Measurements from ENCODE around the gene FBXO3.
"Not testable (repeated sequence)": the region's sequence is repeated elsewhere in the genome, so short reads cannot be mapped to it uniquely, and the experiment has no call there.

Gene FBXO3, protein sequence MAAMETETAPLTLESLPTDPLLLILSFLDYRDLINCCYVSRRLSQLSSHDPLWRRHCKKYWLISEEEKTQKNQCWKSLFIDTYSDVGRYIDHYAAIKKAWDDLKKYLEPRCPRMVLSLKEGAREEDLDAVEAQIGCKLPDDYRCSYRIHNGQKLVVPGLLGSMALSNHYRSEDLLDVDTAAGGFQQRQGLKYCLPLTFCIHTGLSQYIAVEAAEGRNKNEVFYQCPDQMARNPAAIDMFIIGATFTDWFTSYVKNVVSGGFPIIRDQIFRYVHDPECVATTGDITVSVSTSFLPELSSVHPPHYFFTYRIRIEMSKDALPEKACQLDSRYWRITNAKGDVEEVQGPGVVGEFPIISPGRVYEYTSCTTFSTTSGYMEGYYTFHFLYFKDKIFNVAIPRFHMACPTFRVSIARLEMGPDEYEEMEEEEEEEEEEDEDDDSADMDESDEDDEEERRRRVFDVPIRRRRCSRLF

DNA sequence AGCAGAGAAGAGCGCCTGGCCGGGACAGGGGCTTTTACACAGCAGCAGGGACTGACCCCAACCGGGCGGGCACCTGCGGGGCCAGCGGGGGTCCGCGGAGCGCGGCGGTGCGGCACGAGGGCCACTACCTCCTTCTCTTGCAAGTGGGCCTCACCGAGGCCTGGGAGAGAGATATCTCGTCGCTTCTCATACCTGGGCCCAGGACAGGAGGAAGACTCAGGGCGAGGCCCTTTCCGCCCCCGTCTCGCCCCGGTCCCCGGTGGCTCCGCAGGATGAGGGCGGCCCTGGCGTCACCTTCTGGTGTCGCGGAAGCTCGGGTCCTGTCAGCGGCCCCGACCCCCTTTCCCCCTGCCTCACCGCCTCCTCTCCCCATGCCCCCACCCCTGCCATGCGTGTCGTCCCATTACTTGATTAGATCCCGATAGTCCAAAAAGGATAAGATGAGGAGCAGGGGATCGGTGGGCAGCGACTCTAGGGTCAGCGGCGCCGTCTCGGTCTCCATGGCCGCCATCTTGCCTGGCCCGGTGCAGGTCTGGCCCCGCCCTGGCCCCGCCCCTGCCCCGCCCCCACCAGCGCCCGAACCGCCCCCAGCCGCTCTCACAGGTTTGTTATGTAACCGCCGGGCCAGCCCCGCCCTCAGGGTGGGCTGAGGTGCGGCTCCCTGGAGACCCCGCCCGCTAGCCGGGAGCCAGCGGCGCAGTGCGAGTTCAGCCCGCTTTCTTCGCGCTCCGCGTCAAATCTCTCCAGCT is at the start of gene FBXO3:
Gene FBXO3 (minus strand): TSS at position 534 of the 749 bp plus-strand sequence. CDS start 23 bp downstream, at position 511.
- peak; percentile 2 for DNase-seq (ENCODE audit: low read depth)

DNA sequence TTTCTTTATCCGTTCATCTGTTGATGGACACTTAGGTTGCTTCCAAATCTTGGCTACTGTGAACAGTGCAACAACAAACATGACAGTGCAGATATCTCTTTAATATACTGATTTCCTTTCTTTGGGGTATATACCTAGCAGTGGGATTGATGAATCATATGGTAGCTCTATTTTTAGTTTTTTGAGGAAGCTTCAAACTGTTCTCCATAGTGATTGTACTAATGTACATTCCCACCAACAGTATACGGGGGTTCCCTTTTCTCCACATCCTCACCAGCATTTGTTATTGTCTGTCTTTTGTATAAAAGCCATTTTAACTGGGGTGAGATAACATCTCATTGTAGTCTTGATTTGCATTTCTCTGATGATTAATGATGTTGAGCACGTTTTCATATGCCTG is 48.7 kb upstream of the FBXO3 start:
- not testable (repeated sequence) for DNase-seq (ENCODE audit: low read depth)

DNA sequence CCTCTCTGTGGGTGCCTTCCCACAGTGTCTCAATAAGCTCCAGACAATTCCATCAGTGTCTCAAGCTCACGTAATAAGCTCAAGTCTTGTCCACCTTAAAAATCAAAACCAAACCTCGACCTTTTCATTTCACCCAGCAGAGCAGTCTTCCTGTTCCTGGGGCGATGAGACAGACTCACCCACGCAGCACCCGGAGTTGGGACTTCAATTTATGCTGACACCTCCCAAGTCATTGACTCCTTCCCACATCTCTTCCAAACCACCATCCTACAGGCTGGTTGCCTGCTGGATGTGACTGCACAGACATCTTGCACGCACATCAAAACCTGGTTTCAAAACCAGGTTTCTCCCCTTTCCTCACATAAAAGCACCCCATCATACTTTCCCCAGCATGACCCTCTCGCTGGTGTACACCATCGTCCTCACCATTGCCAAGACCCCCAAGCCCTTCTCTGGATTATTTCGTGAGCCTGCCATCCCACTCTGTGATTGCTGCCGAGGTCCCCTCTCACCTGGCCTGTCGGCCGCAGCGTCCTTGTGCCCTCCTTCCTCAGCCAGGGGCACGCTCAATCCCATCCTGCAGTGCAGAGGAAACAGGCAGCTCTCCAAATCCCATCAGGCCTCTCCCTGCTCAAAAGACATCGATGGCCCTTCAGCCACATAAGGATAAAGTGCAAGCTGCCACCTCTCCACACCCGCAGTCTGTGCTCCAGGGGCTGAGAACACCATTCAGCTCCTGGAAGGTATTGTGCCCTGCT is 45.1 kb upstream of the FBXO3 start:
- DNase-seq (ENCODE audit: low read depth) = no peak

DNA sequence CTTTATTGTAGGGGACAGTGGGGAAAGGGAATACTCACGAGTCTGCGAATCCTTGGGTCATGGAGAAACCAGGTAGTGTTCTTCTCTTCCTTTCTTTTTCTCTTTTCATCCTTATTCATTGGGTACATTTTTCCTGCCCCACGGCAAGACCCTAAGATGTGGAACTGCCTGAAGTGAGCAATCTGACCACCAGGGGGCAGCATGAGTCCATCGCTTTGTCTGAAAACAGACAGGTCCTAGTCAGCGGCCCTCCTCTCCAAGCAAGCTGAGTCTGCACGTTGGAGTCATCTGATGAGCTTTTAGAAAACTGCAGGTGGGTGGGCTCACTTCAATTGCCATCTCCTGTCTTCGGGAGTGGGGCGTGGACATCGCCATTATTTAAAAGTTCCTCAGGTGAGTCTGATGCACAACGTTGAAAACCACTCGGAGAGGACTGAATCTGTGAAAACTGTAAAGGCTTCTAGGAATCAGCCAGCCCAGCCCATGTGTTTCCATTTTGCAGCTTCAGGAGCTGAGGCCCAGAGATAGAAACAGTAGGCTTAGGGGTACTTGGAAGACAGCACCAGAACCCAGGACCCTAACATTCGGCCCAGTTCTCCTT is 34.0 kb upstream of the FBXO3 start:
- DNase-seq (ENCODE audit: low read depth) = peak; percentile 39

DNA sequence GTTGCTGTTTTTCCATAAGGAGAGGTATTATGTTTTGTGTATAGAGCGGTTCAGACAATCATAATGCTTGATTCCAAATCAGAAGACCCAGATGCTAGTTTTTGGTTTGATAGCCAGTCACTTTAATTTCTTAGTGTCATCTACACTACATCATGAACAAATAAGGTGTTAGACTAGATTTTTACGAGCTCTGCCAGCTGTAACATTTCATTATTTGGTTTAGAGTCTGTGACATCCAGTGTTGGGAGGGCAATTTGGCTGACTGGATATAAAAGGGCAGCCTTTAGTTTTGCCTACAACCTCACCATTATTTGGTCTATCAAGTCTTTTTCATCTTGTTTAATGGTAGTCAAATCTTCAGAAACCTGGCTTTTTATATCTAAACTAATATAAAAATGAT is 30.2 kb upstream of the FBXO3 start:
- no peak for DNase-seq (ENCODE audit: low read depth)

DNA sequence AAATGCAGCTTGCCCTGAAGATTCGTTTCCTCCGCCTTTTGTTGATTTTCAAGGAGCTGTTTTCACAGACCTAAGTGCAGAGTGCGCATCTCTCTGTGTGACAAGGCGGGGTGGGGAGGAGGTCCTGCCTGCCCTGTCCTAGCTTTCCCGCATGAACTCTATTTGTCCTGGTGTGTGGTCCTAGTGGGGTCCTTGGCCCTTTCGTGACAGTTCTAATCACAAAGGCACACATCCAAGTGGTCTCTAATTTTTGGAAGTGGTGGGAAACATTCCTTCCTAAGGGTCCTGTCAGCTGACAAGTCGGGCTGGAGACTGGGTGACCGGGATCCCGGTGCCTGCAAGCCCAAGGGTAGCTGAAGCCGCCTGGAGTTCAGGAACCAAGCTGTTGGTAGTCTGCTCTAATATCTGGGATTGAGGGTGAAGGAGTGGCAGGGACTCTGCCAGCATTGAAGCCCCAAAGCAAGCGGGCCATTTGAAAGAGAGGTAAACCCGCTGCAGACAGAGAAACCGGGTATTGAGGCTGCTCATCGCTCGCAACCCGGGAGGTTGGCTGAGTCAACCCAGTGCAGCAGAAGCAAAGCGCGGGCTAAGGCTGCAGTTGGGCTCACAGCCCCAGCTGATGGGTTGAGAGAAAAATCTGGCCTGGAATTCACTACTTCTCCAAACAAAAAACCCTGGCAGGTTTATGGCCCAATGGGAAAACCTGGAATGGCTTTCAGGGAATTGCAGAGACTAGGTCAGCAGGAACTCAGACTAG is 28.1 kb upstream of the FBXO3 start:
- DNase-seq (ENCODE audit: low read depth) = peak; percentile 31

DNA sequence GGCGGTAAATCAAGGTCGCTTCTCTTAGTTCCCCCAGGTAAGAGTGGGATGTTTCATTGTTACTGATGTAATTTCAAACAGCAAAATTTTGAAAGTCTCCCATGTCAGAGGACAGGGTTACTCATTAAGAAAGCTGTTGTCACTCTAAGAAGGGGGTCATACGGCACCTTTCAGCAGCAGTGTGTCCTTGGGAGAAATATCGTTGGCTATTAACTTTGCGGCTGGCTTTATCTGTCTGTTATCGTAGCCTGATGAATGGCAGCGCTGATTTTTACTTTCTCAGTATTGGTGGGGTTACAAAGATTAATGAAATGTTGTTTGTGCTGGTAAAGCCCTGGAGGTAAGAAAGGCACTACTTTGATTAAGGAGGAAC is 27.5 kb upstream of the FBXO3 start:
- no peak for DNase-seq (ENCODE audit: low read depth)

DNA sequence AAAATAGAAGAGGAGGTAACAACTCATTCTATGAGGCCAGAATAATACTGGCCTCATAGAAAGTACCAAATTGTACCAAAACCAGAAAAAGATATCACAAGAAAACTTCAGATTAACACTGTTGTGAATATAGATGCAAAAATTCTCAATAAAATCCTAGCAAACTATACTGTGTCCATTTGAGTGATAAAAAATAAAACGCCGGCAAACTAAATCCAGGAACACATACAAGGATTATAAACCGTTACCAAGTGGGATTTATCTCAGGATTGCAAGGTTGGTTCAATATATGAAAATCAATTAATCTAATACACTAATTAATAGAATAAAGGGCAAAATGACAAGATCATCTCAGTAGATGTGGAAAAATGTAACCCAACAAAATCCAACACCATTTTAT is 23.6 kb upstream of the FBXO3 start:
- no peak for DNase-seq (ENCODE audit: low read depth)

DNA sequence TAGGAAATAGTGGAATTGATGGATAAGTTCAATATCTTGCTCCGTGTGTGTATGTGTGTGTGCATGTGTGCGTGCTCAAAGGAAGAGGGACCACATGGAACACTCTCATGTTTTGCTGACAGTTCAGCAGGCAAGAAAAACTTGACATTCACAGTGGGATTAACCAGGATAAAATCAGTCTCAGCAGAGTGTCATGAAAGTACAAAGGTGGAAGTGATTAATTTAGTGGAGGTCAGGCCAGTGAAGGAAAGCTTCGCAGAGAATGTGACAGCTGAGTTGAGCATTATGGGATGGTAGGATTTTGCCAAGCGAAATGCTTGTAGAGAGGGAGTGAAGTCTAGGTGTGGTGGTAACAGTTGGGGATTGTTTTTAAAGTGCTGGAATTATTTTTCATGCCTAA is 15.7 kb upstream of the FBXO3 start:
- DNase-seq (ENCODE audit: low read depth) = no peak

DNA sequence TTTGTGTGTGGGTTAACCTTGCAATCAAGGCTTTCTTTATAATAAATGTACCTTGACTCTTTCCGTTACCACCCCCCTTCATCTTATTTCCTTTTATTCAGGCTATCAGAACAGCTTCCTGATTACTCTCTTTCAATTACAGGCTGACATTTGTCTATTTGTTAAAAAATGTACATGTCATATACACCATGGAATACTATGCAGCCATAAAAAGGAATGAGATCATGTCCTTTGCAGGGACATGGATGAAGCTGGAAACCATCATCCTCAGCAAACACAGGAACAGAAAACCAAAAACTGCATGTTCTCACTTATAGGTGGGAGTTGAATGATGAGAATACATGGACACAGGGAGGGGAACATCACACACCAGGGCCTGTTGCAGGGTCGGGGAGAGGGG is 13.8 kb upstream of the FBXO3 start:
- not testable (repeated sequence) for DNase-seq (ENCODE audit: low read depth)

DNA sequence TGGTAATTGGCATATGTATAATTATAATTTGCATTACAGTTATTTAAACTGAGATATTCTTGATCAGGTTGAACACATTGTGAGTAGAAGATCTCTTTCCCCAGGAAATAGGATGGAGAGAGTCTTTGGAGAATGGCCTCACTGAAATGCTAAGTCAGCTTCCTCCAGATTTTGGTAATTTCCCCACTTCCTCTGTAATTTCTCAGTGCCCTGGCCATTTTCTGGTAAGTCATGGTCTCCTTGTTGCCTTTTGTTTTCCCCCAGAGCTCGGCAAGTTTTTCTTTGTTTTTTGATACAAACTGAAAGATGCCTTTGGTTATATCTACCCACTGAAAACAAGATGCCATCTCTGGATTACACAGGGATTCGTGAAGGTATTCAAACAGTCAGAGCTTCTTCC is 12.8 kb upstream of the FBXO3 start:
- DNase-seq (ENCODE audit: low read depth) = no peak

DNA sequence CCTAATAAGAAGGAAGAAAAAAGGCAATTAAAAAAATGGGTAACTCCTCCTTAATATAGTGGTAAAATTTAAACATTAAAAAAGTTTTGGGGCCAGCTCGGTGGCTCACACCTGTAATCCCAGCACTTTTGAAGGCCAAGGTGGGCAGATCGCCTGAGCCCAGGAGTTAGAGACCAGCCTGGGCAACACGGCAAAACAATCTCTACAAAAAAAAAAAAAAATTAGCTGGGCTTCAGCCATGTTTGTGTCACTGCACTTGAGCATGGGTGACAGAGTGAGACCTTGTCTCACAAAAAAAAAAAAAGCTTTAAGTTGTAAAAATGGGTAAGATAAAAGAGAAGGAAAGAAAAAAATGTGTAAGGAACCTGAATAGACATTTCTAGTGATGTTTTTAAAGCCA is 11.3 kb upstream of the FBXO3 start:
- no peak for DNase-seq (ENCODE audit: low read depth)

DNA sequence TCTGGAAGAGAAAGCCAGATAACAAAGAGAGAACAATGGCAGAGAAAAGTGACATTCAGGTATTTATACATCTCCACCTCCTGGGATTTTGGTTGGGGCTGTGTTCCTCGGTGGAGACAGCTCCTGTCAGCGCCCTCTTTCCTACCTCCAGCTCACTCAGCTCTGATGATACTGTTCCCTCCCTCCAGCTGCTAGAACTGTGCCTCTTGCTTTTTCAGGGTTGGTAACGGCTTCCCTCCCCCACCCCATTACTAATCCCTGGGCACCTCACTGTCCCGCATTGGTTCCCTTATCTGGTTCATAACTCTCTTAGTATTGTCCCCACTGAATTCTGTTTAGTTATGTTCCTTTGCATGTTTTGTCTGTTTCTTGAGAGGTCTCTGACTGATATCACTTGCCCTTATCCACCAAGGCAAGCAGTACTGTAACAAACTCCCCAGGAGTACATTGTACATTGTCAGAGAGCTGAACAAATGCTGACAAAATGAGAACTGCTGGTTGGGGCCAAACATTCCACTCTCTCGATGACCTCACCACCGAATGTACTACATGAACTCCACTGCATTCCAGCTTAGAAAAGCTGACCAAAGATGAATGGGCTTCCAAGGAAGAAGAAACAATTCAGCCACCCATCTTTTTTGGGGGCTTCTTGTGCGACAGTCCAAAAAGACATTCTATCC is 5.7 kb upstream of the FBXO3 start:
- peak; percentile 29 for DNase-seq (ENCODE audit: low read depth)

DNA sequence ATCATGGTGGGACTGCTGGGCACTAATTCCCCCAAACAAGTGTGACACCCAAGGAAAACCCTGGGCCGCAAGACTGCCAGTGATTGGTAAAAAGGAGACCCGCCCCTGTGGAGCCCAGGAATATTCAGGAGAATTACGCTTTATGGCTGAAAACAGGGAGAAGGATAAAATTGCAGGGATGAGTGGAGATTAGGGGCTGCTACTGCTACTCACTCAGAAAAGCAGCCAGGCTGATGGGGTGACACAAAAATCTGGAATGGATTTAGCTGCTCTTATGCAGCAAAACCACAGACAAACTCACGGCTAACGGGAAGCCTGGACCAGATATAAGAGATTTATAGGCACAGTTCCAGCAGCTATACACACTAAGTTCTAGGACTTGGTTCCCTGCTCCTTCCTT is 4.4 kb upstream of the FBXO3 start:
- DNase-seq (ENCODE audit: low read depth) = no peak

DNA sequence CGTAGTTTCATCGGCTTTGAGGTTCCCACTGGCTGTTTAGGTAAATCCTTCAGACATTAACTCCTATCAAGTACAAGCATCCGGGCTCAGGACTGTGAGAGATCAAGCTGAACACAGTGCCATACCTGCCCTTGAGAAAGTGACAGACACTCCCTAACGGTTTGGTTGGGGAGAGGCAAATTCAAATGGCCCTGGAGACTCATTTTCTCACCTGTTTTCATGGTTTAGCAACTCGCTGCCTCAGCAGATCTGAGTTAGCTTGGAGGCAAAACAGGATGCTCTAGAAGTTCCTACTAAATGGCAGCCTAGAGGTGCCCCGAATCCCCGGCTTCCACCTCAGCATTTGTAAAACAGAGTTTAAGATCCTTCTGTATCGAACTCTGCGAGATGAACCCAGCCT is 3.6 kb upstream of the FBXO3 start:
- no peak for DNase-seq (ENCODE audit: low read depth)

DNA sequence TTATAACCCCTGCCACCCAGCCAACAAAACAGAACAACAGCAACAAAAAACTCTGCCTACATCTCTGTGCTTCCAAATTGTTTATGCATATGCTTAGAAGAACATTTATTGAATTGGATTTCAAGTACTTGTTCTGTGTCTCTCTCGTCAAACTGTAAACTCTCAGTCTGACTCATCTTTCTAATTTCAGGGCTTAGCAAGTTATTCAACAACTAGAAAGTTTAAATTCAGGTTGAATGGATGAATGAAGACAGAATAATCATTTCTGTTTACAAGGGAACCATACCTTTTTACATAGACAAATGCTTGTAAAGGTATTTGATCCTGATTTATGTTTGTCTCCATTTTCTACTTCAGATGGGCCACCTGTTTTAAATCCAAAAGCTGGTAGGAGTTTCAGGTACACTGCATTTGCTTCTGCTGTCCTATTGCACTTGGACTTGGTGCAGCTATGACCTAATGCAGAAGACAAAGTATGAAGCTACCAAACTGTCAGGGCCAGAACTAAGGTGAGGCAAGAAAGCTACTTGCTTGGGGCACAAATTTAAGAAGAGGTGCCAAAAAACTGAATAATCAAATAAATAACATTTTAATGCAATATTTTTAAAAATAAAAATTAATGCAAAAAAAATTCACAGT is 1.6 kb upstream of the FBXO3 start:
- no peak for DNase-seq (ENCODE audit: low read depth)

DNA sequence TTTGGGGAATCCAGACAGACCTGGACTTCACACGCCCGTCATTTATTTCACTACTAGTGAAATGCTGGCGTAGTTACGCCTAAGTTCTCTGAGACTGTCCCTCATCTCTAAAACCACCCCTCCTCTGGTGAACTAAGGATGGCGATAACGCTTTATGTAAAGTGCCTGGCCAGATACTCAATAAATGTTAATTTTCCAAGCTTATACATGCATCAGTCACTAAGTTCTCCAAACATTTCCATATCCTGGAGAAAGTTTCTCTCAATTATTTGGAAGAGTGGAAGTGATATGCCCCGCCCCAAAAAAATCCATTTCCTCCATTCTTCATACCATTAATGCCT is 1.1 kb upstream of the FBXO3 start:
- no peak for DNase-seq (ENCODE audit: low read depth)

DNA sequence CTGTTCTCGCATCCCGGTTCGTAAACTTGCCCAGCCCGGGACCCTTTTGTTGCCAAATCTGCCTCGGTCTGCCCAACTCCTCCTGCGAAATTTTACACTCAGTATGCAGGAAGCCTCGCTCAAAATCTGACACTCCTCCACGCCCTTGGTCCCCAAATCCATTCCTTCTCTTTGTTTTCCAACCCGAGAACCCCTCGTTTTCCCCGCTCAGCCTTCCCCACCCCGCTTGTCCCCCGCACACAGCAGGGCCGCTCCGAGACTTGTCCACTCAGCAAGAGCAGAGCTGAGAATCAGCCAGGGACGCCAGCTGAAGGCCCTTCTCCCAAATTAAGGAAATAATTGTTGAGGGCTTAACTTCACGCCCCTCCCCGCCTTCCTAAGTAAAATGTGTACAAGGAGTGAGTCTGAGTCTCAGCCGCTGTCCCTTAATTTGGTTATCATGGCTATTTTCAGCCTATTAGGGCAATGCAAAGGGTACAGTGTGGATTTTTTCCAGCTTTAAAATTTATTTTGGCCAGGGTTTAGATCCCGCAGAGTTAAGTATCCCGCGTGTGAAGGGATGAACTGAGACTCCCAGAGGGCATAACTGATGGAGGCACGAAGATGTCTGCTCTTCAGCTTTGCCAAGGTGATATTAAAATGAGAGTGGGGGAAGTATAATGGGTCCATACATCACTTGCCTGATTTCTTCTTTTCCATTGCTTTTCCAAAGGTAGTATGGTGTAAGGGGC is 581 bp upstream of the FBXO3 start:
- peak; percentile 24 for DNase-seq (ENCODE audit: low read depth)

DNA sequence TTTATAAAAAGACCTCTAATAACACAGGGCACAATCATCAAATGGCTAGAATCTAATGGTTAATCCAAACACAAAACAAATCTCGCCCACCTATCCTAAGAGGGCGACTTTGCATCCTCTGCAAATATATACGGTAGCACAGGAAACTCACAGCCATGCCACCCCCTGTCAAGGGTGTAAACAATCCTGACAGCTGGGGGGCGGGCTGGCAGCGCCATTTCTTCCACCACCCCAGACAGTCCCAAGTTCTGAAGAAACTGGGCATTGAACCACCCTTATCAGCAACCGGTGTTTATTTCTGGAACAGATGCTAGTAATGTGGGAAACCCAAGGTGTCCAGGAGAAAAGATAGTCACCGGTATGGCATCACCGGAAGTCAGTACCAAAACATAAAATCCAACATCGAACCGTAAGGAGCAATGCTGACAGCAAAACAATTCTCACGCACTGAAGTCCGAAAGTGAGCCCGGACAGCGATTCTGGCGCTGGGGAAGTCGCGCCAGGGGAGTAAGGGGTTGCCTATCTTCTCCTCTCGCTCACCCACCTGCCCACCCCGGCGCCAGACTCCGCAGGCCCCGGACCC is 825 bp downstream of the FBXO3 start:
- peak; percentile 5 for DNase-seq (ENCODE audit: low read depth)

Data from HS-5 (cell line).